Naive thymus-derived CD4-positive, alpha-beta T cell (primary cell): Measurements from ENCODE around the gene CCDC144A. TPM values are rescaled to one million over a fixed set of nuclear protein-coding genes. Genes with fewer than 3 reads are reported as not detected.
"Not testable (repeated sequence)": the region's sequence is repeated elsewhere in the genome, so short reads cannot be mapped to it uniquely, and the experiment has no call there.

Experiments
- ATAC-seq: fragments of 150-1000 bp; cut with Tn5 transposase; 2 replicates; pipeline ENCODE4 v1.10.0; 2021; ENCODE audit warnings: mild to moderate bottlenecking, moderate library complexity
- CTCF ChIA-PET: fragments of 350-600 bp; sonication (Branson Sonifier 250); formaldehyde crosslinking; loops from one replicate; lab custom pipeline; 2021; ENCODE audit warnings: antibody characterized with exemption; lab: Charles Lee
- POLR2A ChIA-PET: fragments of 350-600 bp; sonication (Branson Sonifier 250); formaldehyde crosslinking; loops from one replicate; lab custom pipeline; 2021; ENCODE audit warnings: antibody characterized with exemption, inconsistent platforms; lab: Charles Lee
- DNase-seq, 9 donors: peaks; one replicate each; pipeline versions ENCODE4 v3.0.0 to v3.0.0-alpha.2; 2020 to 2022; ENCODE audit warnings: mixed read lengths in 1 of 9
- H3K27ac ChIP-seq: one replicate; pipeline ENCODE4 v1.7.0; 2013; ENCODE audit warnings: mild to moderate bottlenecking, low read depth, low read length, moderate library complexity
- H3K27me3 ChIP-seq, 2 donors: one replicate each; pipeline ENCODE4 v1.7.0; 2013; ENCODE audit warnings: low read length in 2 of 2, mild to moderate bottlenecking in 2 of 2, moderate library complexity in 2 of 2; ENCODE audit not compliant: control insufficient read depth in 2 of 2, insufficient read depth in 2 of 2
- H3K36me3 ChIP-seq, 3 experiments: 1 replicate in 2 of 3; 2 replicates in 1 of 3; pipeline ENCODE4 v1.7.0; 2013; ENCODE audit warnings: low read length in 3 of 3, mild to moderate bottlenecking in 3 of 3, moderate library complexity in 1 of 3; ENCODE audit not compliant: insufficient read depth in 3 of 3, control insufficient read depth in 2 of 3
- H3K4me1 ChIP-seq, 2 donors: one replicate each; pipeline ENCODE4 v1.7.0; 2013; ENCODE audit warnings: low read length in 2 of 2, mild to moderate bottlenecking in 2 of 2, moderate library complexity in 1 of 2; ENCODE audit not compliant: control insufficient read depth in 2 of 2, insufficient read depth in 2 of 2
- H3K4me3 ChIP-seq: 2 replicates; pipeline ENCODE4 v1.7.0; 2013; ENCODE audit warnings: mild to moderate bottlenecking, low read length
- H3K9me3 ChIP-seq, 3 experiments: 1 replicate in 2 of 3; 2 replicates in 1 of 3; pipeline ENCODE4 v1.7.0; 2013; ENCODE audit warnings: low read length in 3 of 3; ENCODE audit not compliant: control insufficient read depth in 2 of 3
- H3K27ac Mint-ChIP-seq, 9 donors: one replicate each; pipeline ENCODE4 v1.8.0; 2020 to 2022; ENCODE audit warnings: mixed read lengths in 9 of 9, mild to moderate bottlenecking in 8 of 9, moderate library complexity in 5 of 9, inconsistent platforms in 2 of 9
- H3K27me3 Mint-ChIP-seq, 5 donors: one replicate each; pipeline ENCODE4 v1.8.0; 2021 to 2022; ENCODE audit warnings: mixed read lengths in 5 of 5, mild to moderate bottlenecking in 1 of 5
- H3K36me3 Mint-ChIP-seq, 5 donors: one replicate each; pipeline ENCODE4 v1.8.0; 2020 to 2022; ENCODE audit warnings: mixed read lengths in 5 of 5, mild to moderate bottlenecking in 3 of 5, inconsistent platforms in 1 of 5
- H3K4me1 Mint-ChIP-seq, 7 donors: one replicate each; pipeline ENCODE4 v1.8.0; 2020 to 2022; ENCODE audit warnings: mixed read lengths in 7 of 7, mild to moderate bottlenecking in 3 of 7, inconsistent platforms in 1 of 7
- H3K4me3 Mint-ChIP-seq, 10 donors: one replicate each; pipeline ENCODE4 v1.8.0; 2020 to 2022; ENCODE audit warnings: mild to moderate bottlenecking in 10 of 10, mixed read lengths in 10 of 10, moderate library complexity in 6 of 10, inconsistent platforms in 2 of 10
- H3K9me3 Mint-ChIP-seq, 11 donors: one replicate each; pipeline ENCODE4 v1.8.0; 2020 to 2022; ENCODE audit warnings: mixed read lengths in 11 of 11, mild to moderate bottlenecking in 4 of 11, inconsistent platforms in 1 of 11, moderate library complexity in 1 of 11
- intact Hi-C, 2 donors: fragments of 100-400 bp; cut with micrococcal nuclease; formaldehyde crosslinking; loops; one replicate each; pipeline ENCODE4 v1.15.1; 2023
- polyA plus RNA-seq, 2 donors: library from polyadenylated mRNA; unstranded; fragments of 300-500 nt; fragmentation: Illumina TruSeq; gene quantifications; one replicate each; pipeline ENCODE4 v1.2.3, GENCODE V29; 2021
- total RNA-seq, 6 experiments: library from RNA in 5 of 6; stranded (reverse) in 5 of 6; gene quantifications; 1 replicate in 5 of 6; 2 replicates in 1 of 6; pipeline ENCODE4 v1.2.3 and lab custom pipeline; 2021 to 2026

Gene CCDC144A
- total and polyA plus RNA-seq, 7 experiments from 2014 or later: 0.54 to 16.1 (median 11.8) TPM

DNA sequence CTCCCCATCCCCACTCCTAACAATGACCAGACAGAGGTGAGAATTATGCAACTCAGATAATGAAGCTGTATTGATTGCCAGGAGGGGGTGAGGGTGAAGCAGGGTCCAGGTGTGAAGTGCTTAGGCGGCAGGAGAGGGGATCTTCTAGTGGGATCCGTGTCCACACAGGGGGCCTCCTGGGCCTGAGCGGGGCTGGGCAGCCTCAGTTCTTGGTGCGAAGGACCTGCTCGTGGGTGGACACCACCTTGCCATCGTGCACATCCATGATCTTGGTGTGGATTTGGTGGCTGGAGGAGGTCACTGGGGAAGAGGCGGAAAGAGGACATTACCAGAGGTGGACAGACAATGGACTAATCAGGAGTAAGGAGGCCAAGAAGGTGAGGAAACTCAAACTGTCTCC is 127.9 kb downstream of the CCDC144A start:
- DNase-seq, H3K4me3 ChIP-seq, H3K27ac Mint-ChIP-seq, intact Hi-C loops, H3K36me3 Mint-ChIP-seq, H3K9me3 Mint-ChIP-seq, CTCF ChIA-PET, H3K4me1 ChIP-seq, H3K4me1 Mint-ChIP-seq, H3K36me3 ChIP-seq, ATAC-seq, POLR2A ChIA-PET, H3K4me3 Mint-ChIP-seq, H3K9me3 ChIP-seq, H3K27ac ChIP-seq, H3K27me3 ChIP-seq: not testable (repeated sequence)
- peaks cover 0 to 13% (median 0%) of the 10 kb centered on the region in 5 donors for H3K27me3 Mint-ChIP-seq

DNA sequence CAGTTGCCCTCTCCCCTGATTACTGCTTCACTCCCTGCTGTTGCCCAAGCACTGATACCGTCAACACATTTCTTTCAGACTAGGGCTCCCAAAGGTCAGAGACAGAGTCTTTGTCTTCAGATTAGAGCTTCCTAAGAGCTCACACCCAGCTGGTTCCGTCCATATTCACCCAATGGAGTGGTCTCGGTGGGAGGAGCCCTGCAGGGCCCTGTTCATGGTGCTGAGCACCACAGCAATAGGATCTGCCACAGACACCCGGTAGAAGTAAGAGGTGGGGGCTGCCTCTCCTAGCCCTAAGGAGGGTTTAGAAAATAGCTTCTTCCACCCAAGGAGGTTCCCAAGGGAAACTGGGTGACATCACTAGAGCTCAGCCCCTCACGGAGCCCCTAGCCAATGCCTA is 128.3 kb downstream of the CCDC144A start:
- H3K36me3 Mint-ChIP-seq: no peaks in the 10 kb centered on the region
- ChIA-PET POLR2A (no interaction called here), CTCF (no interaction called here)
- H3K4me3 ChIP-seq: no peak overlapping the region
- H3K27me3 Mint-ChIP-seq: peaks cover 0 to 13% (median 0%) of the 10 kb centered on the region in 5 donors
- intact Hi-C loops: no loop called here
- H3K4me1 Mint-ChIP-seq: no peaks in the 10 kb centered on the region
- no peak overlapping the region for H3K27ac Mint-ChIP-seq
- H3K27ac ChIP-seq: no peak overlapping the region
- no peaks in the 10 kb centered on the region for H3K4me1 ChIP-seq
- H3K27me3 ChIP-seq: no peaks in the 10 kb centered on the region
- no peaks in the 10 kb centered on the region for H3K36me3 ChIP-seq
- H3K9me3 ChIP-seq: no peaks in the 10 kb centered on the region
- H3K9me3 Mint-ChIP-seq: no peaks in the 10 kb centered on the region
- ATAC-seq (no peak), DNase-seq (no peak)
- no peak overlapping the region for H3K4me3 Mint-ChIP-seq

DNA sequence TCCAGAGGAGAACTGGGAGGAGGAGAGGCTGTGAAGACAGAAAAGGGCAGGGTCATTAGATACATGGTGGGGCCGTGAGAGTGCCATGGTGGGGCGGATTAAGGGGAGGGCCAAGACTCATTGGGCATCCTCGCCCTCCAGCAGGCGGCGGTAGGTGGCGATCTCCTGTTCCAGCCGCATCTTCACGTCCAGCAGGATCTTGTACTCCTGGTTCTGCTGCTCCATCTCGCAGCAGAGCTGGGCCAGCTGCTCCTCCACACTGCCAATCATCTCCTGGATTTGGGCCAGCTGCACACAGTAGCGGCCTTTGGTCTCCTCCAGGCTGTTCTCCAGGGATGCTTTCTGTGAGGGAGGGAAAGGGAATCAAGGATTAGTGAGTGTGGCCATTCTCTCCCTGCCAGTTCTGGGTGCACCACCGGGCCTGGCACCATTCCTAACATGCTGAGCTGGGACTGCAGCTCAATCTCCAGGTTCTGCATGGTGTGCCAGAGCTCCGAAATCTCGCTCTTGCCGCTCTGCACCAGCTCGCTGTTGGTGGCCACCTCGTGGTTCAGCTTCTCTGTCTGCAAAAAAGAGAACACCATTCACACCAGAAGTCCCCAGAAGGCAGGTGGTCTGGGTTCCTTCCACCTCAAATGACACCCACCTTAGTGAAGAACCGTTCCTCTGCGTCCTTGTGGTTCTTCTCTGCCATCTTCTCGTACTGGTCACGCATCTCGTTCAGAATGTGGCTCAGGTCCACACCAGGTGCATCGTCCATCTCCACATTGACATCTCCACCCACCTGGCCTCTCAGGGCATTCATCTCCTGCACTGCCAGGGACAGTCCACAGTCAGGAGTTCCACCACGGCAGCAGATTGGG is 129.0 kb downstream of the CCDC144A start:
- Mint-ChIP-seq H3K9me3 (no peaks in the 10 kb centered on the region), H3K27ac (no peak overlapping the region), H3K27me3 (peaks cover 0 to 13% (median 0%) of the 10 kb centered on the region in 5 donors), H3K4me1 (no peaks in the 10 kb centered on the region), H3K36me3 (no peaks in the 10 kb centered on the region), H3K4me3 (no peak overlapping the region)
- Histone ChIP-seq H3K9me3 (no peaks in the 10 kb centered on the region), H3K36me3 (no peaks in the 10 kb centered on the region), H3K27ac (no peak overlapping the region), H3K4me1 (no peaks in the 10 kb centered on the region), H3K27me3 (no peaks in the 10 kb centered on the region), H3K4me3 (no peak overlapping the region)
- intact Hi-C loops: no loop called here
- DNase-seq (no peak), ATAC-seq (no peak)
- ChIA-PET CTCF (no interaction called here), POLR2A (no interaction called here)

DNA sequence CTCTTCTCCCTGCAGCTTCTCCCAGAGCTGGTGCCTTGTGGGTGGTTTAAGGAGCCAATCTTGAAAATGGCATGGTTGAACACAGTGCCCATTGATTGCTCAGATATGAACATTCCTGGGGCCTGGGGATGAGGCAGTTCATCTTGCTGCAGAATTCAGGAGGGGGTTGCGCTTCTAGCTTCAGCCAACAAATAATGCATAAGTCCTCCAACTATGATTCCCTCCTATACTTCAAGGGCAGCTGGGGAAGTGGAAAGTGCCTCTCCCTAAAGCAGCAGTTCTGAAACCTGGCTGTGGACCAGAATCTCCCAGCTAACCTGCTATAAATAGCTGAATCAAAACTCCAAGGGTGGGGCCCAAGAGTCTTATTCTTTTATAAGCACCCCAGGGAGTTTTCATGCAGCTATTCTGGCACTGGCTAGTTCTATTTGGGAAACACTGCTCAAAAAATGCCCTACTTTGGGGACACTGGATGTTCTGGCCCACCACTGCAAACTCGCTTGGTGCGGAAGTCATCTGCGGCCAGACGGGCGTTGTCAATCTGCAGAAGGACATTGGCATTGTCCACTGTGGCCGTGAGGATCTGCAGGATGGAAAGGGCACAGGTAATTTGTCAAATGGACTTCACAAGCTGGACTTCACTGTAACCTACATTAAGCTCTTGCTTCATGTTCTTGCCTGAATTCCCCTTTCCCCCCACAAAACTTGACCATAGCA is 130.3 kb downstream of the CCDC144A start:
- H3K27me3 Mint-ChIP-seq: peaks cover 0 to 7% (median 0%) of the 10 kb centered on the region in 5 donors
- no peaks in the 10 kb centered on the region for H3K4me1 Mint-ChIP-seq
- ATAC-seq (no peak), DNase-seq (no peak)
- no peaks in the 10 kb centered on the region for H3K36me3 Mint-ChIP-seq
- no peaks in the 10 kb centered on the region for H3K4me1 ChIP-seq
- H3K9me3 ChIP-seq: no peaks in the 10 kb centered on the region
- no peak overlapping the region for H3K27ac Mint-ChIP-seq
- CTCF ChIA-PET: no interaction called here
- no peak overlapping the region for H3K27ac ChIP-seq
- H3K27me3 ChIP-seq: no peaks in the 10 kb centered on the region
- no peak overlapping the region for H3K4me3 Mint-ChIP-seq
- intact Hi-C loops: no loop called here
- H3K4me3 ChIP-seq: no peak overlapping the region
- H3K9me3 Mint-ChIP-seq: no peaks in the 10 kb centered on the region
- no peaks in the 10 kb centered on the region for H3K36me3 ChIP-seq
- POLR2A ChIA-PET: no interaction called here

DNA sequence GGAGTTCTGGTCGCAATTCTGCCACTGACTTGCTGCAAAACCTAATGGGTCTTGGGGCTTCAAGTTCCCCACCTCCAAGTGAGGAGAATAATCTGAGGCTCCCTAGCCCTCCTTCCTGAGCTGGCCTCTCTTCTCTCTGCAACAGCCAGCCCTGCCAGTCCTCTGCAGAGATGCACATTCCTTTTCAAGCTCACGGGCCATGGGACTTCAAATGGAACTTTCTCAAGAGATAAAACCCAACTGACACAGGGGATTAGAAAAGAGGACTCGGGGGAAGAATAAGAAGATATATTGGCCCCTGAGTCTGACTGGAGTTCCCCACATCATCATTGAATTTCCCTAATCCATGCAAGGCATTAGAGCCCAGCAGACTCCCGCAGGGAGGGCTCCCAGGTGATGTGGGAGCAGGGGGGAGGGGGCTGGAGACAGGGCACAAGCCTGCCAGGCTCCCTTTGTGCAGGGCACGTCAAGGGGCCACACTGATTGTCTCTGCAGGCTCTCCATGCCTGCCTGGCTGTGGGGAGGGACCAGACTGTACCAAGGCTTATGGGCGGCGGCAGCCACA is 131.0 kb downstream of the CCDC144A start:
- Mint-ChIP-seq H3K27ac (no peak overlapping the region), H3K36me3 (peaks cover 0 to 3% (median 0%) of the 10 kb centered on the region in 5 donors), H3K4me1 (no peaks in the 10 kb centered on the region), H3K27me3 (peaks cover 0 to 5% (median 0%) of the 10 kb centered on the region in 5 donors), H3K4me3 (no peak overlapping the region), H3K9me3 (peaks cover 0 to 3% (median 0%) of the 10 kb centered on the region in 11 donors)
- Histone ChIP-seq H3K4me3 (no peak overlapping the region), H3K27ac (no peak overlapping the region), H3K9me3 (no peaks in the 10 kb centered on the region), H3K36me3 (no peaks in the 10 kb centered on the region), H3K4me1 (no peaks in the 10 kb centered on the region), H3K27me3 (no peaks in the 10 kb centered on the region)
- ChIA-PET CTCF (no interaction called here), POLR2A (no interaction called here)
- ATAC-seq (no peak), DNase-seq (no peak)
- intact Hi-C loops: no loop called here

DNA sequence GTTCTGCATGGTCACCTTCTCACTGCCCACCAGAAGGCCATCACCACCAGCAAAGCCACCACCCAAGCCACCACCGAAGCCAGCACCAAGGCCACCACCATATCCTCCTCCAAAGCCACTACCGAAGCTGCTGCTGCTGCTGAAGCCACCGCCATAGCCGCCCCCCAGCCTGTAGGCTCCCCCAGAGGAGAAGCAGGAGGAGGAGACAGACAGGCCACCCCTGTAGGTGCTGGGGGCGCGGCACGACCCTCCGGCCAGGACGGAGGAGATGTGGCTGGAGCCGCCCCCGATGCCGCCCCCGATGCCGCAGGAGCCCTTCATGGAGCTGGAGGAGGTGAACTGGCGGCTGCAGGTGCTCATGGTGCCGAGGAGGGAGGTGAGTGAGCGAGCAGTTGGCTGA is 132.1 kb downstream of the CCDC144A start:
- H3K27me3 Mint-ChIP-seq, H3K27me3 ChIP-seq, CTCF ChIA-PET, H3K4me3 Mint-ChIP-seq, POLR2A ChIA-PET, DNase-seq, H3K4me1 ChIP-seq, H3K9me3 ChIP-seq, intact Hi-C loops, ATAC-seq, H3K4me1 Mint-ChIP-seq, H3K4me3 ChIP-seq, H3K36me3 ChIP-seq, H3K27ac ChIP-seq, H3K27ac Mint-ChIP-seq: not testable (repeated sequence)
- Mint-ChIP-seq H3K36me3 (peaks cover 0 to 10% (median 3%) of the 10 kb centered on the region in 5 donors), H3K9me3 (peaks cover 3 to 12% (median 6%) of the 10 kb centered on the region in 11 donors)
